Vagina (tissue), 2 donors: ENCODE results near the gene MAP3K8.

Source experiments
- CTCF ChIP-seq, 3 experiments: fragments of 450-650 bp in 2 of 3; fragments of 200-600 bp in 1 of 3; sonication (generic) in 1 of 3; IDR thresholded peaks; one replicate each; pipeline ENCODE4 v1.5.1; 2017 to 2019; ENCODE audit warnings: antibody characterized with exemption in 3 of 3, mild to moderate bottlenecking in 2 of 3, moderate library complexity in 2 of 3
- POLR2A ChIP-seq, 2 donors: fragments of 450-650 bp; IDR thresholded peaks; one replicate each; pipeline ENCODE4 v1.6.1; 2017; ENCODE audit warnings: antibody characterized with exemption in 2 of 2, mild to moderate bottlenecking in 2 of 2, moderate library complexity in 2 of 2
- POLR2AphosphoS5 ChIP-seq, 2 donors: sonication (generic); formaldehyde crosslinking; IDR thresholded peaks; one replicate each; pipeline ENCODE4 v1.9.0; 2017; ENCODE audit warnings: antibody characterized with exemption in 2 of 2, mild to moderate bottlenecking in 2 of 2, low read depth in 1 of 2; ENCODE audit not compliant: insufficient read depth in 1 of 2

GRCh38 chr10:30509508-30509907 lies 75.5 kb downstream of the MAP3K8 start:
- TF ChIP-seq POLR2A (IDR thresholded peaks at IDR 0.05) (no peak), CTCF (IDR thresholded peaks at IDR 0.05) (no peak), POLR2AphosphoS5 (IDR thresholded peaks at IDR 0.05; ENCODE audit: insufficient read depth in 1 of 2, low read depth in 1 of 2) (no peak)
